H9 (cell line): ENCODE data around the gene RAD51. TPM values are rescaled to one million over a fixed set of nuclear protein-coding genes. Genes with fewer than 3 reads are reported as not detected.

ENCODE experiments used
- DNase-seq: peaks from one replicate; pipeline ENCODE4 v3.0.0-alpha.2; 2017
- H2AFZ ChIP-seq: one replicate; pipeline ENCODE4 v1.6.1; 2013; ENCODE audit warnings: mild to moderate bottlenecking, low read length, control low read depth, moderate library complexity
- H2AK5ac ChIP-seq: 2 replicates; pipeline ENCODE4 v1.6.1; 2013; ENCODE audit warnings: low read length, control low read depth, mixed read lengths; ENCODE audit not compliant: insufficient read length
- H2BK120ac ChIP-seq: one replicate; pipeline ENCODE4 v1.6.1; 2013; ENCODE audit warnings: low read depth, mild to moderate bottlenecking, low read length, control low read depth, inconsistent platforms; ENCODE audit not compliant: poor library complexity, severe bottlenecking
- H2BK12ac ChIP-seq: 2 replicates; pipeline ENCODE4 v1.6.1; 2013; ENCODE audit warnings: low read length, control low read depth, mixed read lengths, low read depth; ENCODE audit not compliant: insufficient read length
- H2BK15ac ChIP-seq: 2 replicates; pipeline ENCODE4 v1.6.1; 2013; ENCODE audit warnings: low read depth, low read length, control low read depth
- H2BK20ac ChIP-seq: one replicate; pipeline ENCODE4 v1.6.1; 2013; ENCODE audit warnings: low read depth, mild to moderate bottlenecking, low read length, control low read depth, inconsistent platforms; ENCODE audit not compliant: poor library complexity, severe bottlenecking
- H2BK5ac ChIP-seq: 2 replicates; pipeline ENCODE4 v1.6.1; 2013; ENCODE audit warnings: low read length, control low read depth, mixed read lengths; ENCODE audit not compliant: insufficient read length
- H3K14ac ChIP-seq: 2 replicates; pipeline ENCODE4 v1.6.1; 2013; ENCODE audit warnings: low read length, control low read depth; ENCODE audit not compliant: insufficient read depth
- H3K18ac ChIP-seq: 2 replicates; pipeline ENCODE4 v1.6.1; 2013; ENCODE audit warnings: low read depth, mild to moderate bottlenecking, mixed read lengths, low read length, control low read depth; ENCODE audit not compliant: insufficient read length
- H3K23ac ChIP-seq: 2 replicates; pipeline ENCODE4 v1.6.1; 2013; ENCODE audit warnings: low read length, control low read depth, mixed read lengths, low read depth; ENCODE audit not compliant: insufficient read length
- H3K23me2 ChIP-seq: 2 replicates; pipeline ENCODE4 v1.6.1; 2013; ENCODE audit warnings: low read depth, mild to moderate bottlenecking, mixed read lengths, low read length, control low read depth; ENCODE audit not compliant: insufficient read length, poor library complexity, severe bottlenecking
- H3K27ac ChIP-seq: 2 replicates; pipeline ENCODE4 v1.5.1; 2013; ENCODE audit warnings: low read length, control low read depth, mixed read lengths, low read depth; ENCODE audit not compliant: insufficient read length
- H3K27me3 ChIP-seq: 2 replicates; pipeline ENCODE4 v1.6.1; 2013; ENCODE audit warnings: low read length, control low read depth, inconsistent platforms; ENCODE audit not compliant: insufficient read depth
- H3K4ac ChIP-seq: 2 replicates; pipeline ENCODE4 v1.6.1; 2013; ENCODE audit warnings: low read depth, mild to moderate bottlenecking, control low read depth, inconsistent platforms, low read length, moderate library complexity
- H3K4me1 ChIP-seq: 2 replicates; pipeline ENCODE4 v1.6.1; 2013; ENCODE audit warnings: low read length, control low read depth, inconsistent platforms; ENCODE audit not compliant: insufficient read depth
- H3K4me2 ChIP-seq: 2 replicates; pipeline ENCODE4 v1.6.1; 2013; ENCODE audit warnings: low read length, control low read depth, mixed read lengths; ENCODE audit not compliant: insufficient read length, insufficient read depth
- H3K56ac ChIP-seq: 2 replicates; pipeline ENCODE4 v1.6.1; 2013; ENCODE audit warnings: low read depth, mild to moderate bottlenecking, mixed read lengths, low read length, control low read depth; ENCODE audit not compliant: insufficient read length
- H3K79me1 ChIP-seq: 2 replicates; pipeline ENCODE4 v1.6.1; 2013; ENCODE audit warnings: low read depth, mild to moderate bottlenecking, moderate library complexity, low read length, control low read depth, inconsistent platforms; ENCODE audit not compliant: insufficient read depth, poor library complexity, severe bottlenecking
- H3K79me2 ChIP-seq: 2 replicates; pipeline ENCODE4 v1.6.1; 2013; ENCODE audit warnings: low read length, control low read depth, inconsistent platforms; ENCODE audit not compliant: insufficient read depth
- H3K9ac ChIP-seq: 2 replicates; pipeline ENCODE4 v1.6.1; 2013; ENCODE audit warnings: low read length, control low read depth, mixed read lengths; ENCODE audit not compliant: insufficient read length; ENCODE audit errors: extremely low read depth
- H3K9me3 ChIP-seq: one replicate; pipeline ENCODE4 v1.6.1; 2013; ENCODE audit warnings: low read depth, low read length, inconsistent platforms; ENCODE audit not compliant: control insufficient read depth
- H3T11ph ChIP-seq: one replicate; pipeline ENCODE4 v1.6.1; 2013; ENCODE audit warnings: mild to moderate bottlenecking, low read length, control low read depth, inconsistent platforms
- H4K20me1 ChIP-seq: one replicate; pipeline ENCODE4 v1.6.1; 2013; ENCODE audit not compliant: control insufficient read depth, insufficient read length, insufficient read depth
- H4K5ac ChIP-seq: 2 replicates; pipeline ENCODE4 v1.6.1; 2013; ENCODE audit warnings: low read depth, mild to moderate bottlenecking, mixed read lengths, low read length, control low read depth; ENCODE audit not compliant: insufficient read length
- H4K8ac ChIP-seq: replicated peaks from 2 replicates; pipeline ENCODE4 v1.6.1; 2013; ENCODE audit warnings: low read length, control low read depth, mixed read lengths, low read depth; ENCODE audit not compliant: insufficient read length
- H4K91ac ChIP-seq: 2 replicates; pipeline ENCODE4 v1.6.1; 2013; ENCODE audit warnings: low read depth, mild to moderate bottlenecking, moderate library complexity, mixed read lengths, low read length, control low read depth; ENCODE audit not compliant: insufficient read length
- H3K27ac Mint-ChIP-seq, 3 experiments: 2 replicates in 2 of 3; 3 replicates in 1 of 3; pipeline ENCODE4 v1.8.0; 2020 to 2021; ENCODE audit warnings: mixed read lengths in 3 of 3, mild to moderate bottlenecking in 1 of 3, moderate library complexity in 1 of 3
- H3K27me3 Mint-ChIP-seq: 2 replicates; pipeline ENCODE4 v1.8.0; 2021; ENCODE audit warnings: low read depth, mild to moderate bottlenecking, moderate library complexity, mixed read lengths
- H3K36me3 Mint-ChIP-seq, 3 experiments: 2 replicates in 2 of 3; 3 replicates in 1 of 3; pipeline ENCODE4 v1.8.0; 2020 to 2021; ENCODE audit warnings: low read depth in 3 of 3, mixed read lengths in 3 of 3; ENCODE audit not compliant: insufficient read depth in 1 of 3
- H3K4me1 Mint-ChIP-seq, 2 experiments: 2 replicates each; pipeline ENCODE4 v1.8.0; 2020; ENCODE audit warnings: mixed read lengths in 2 of 2
- H3K4me3 Mint-ChIP-seq, 2 experiments: 2 replicates in 1 of 2; 3 replicates in 1 of 2; pipeline ENCODE4 v1.8.0; 2020 to 2021; ENCODE audit warnings: mild to moderate bottlenecking in 2 of 2, mixed read lengths in 2 of 2, moderate library complexity in 1 of 2
- H3K9me3 Mint-ChIP-seq, 2 experiments: 2 replicates in 1 of 2; 3 replicates in 1 of 2; pipeline ENCODE4 v1.8.0; 2020; ENCODE audit warnings: mild to moderate bottlenecking in 2 of 2, mixed read lengths in 2 of 2, moderate library complexity in 1 of 2
- WGBS: extraction: QIAGEN DNeasy Blood & Tissue Kit; methylation state at CpG from one replicate; pipeline ENCODE4 v1.1.7; 2013; ENCODE audit warnings: missing lambda C conversion rate, low lambda C conversion rate, mixed read lengths; ENCODE audit not compliant: insufficient read length; ENCODE audit errors: extremely low coverage; 5-methylcytosine and 5-hydroxymethylcytosine counted together
- total RNA-seq: library from RNA; stranded (reverse); gene quantifications from 2 replicates; pipeline ENCODE4 v1.2.1, GENCODE V29; 2021
- TF ChIP-seq, protein P1 (sequence below): fragments of 200-600 bp; sonication (generic); conservative IDR thresholded peaks from 3 replicates; pipeline ENCODE4 v1.8.0; 2021; ENCODE audit warnings: antibody characterized with exemption, mild to moderate bottlenecking

Gene RAD51
- total RNA-seq, 1 experiment from 2014 or later, result 39.2 TPM

DNA sequence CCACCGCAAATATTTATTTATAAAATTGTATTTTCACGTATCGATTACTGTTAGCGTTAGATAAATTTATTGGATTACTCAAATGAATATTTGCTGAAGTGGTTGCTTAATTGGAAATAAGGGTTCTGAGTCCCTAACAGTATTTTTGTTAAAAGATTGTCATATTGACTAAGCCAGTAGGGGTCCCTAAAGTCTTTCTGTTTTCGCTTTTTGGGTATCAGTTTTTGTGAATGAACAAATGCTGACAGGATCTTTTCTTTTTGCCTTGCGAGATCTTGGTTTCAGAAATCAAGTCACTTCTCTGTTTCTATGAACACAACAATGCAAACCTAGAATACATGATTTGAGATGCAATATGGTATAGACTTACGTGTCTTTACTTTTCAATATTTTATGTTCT is 7.1 kb downstream of the RAD51 start:
- H3K9ac ChIP-seq, result no peak overlapping the region
- Mint-ChIP-seq H3K27ac (no peak overlapping the region), H3K27me3 (no peaks in the 10 kb centered on the region; the same call in 1 of the 2 replicates), H3K36me3 (peaks cover 20 to 73% (median 72%) of the 10 kb centered on the region in 3 experiments; a peak in 6 of 7 replicates), H3K9me3 (no peaks in the 10 kb centered on the region; a peak in 1 of 5 replicates), H3K4me3 (no peak overlapping the region), H3K4me1 (no peaks in the 10 kb centered on the region)
- H4K20me1 ChIP-seq, result no peaks in the 10 kb centered on the region
- no peak overlapping the region for H2BK15ac ChIP-seq
- H3T11ph ChIP-seq, result no peak overlapping the region
- no peak overlapping the region for H3K56ac ChIP-seq
- no peak overlapping the region for H2BK120ac ChIP-seq
- no peak overlapping the region for H3K18ac ChIP-seq
- H4K91ac ChIP-seq, result no peak overlapping the region
- no peaks in the 10 kb centered on the region for H3K23me2 ChIP-seq
- H3K9me3 ChIP-seq, result no peaks in the 10 kb centered on the region
- no peak overlapping the region for H2BK12ac ChIP-seq
- no peak overlapping the region for H3K4ac ChIP-seq
- WGBS, result 100% methylated on average over 3 of the region's 7 CpGs
- H3K4me1 ChIP-seq, result no peaks in the 10 kb centered on the region
- no peak overlapping the region for H4K5ac ChIP-seq
- no peak overlapping the region for H3K27ac ChIP-seq
- H3K27me3 ChIP-seq, result no peaks in the 10 kb centered on the region
- H4K8ac ChIP-seq, result no peak overlapping the region
- H2AK5ac ChIP-seq, result no peak overlapping the region
- no peak overlapping the region for H3K14ac ChIP-seq
- no peaks in the 10 kb centered on the region for H3K79me1 ChIP-seq
- no peaks in the 10 kb centered on the region for H3K79me2 ChIP-seq
- H2AFZ ChIP-seq, result no peak overlapping the region
- no peak for DNase-seq
- TF ChIP-seq, protein P1, sequence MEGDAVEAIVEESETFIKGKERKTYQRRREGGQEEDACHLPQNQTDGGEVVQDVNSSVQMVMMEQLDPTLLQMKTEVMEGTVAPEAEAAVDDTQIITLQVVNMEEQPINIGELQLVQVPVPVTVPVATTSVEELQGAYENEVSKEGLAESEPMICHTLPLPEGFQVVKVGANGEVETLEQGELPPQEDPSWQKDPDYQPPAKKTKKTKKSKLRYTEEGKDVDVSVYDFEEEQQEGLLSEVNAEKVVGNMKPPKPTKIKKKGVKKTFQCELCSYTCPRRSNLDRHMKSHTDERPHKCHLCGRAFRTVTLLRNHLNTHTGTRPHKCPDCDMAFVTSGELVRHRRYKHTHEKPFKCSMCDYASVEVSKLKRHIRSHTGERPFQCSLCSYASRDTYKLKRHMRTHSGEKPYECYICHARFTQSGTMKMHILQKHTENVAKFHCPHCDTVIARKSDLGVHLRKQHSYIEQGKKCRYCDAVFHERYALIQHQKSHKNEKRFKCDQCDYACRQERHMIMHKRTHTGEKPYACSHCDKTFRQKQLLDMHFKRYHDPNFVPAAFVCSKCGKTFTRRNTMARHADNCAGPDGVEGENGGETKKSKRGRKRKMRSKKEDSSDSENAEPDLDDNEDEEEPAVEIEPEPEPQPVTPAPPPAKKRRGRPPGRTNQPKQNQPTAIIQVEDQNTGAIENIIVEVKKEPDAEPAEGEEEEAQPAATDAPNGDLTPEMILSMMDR, result peak; percentile 32; the same call in 2 of the 3 replicates
- no peak overlapping the region for H2BK20ac ChIP-seq
- H2BK5ac ChIP-seq, result no peak overlapping the region
- no peak overlapping the region for H3K23ac ChIP-seq
- no peak overlapping the region for H3K4me2 ChIP-seq
